K562 (cell line): ENCODE measurements around the gene DDX55. TPM values are rescaled to one million over a fixed set of nuclear protein-coding genes. Genes with fewer than 3 reads are reported as not detected.

Experiments used
- CAMTA2 ChIP-seq: fragments of 250-450 bp; sonication (Bioruptor Pico); conservative IDR thresholded peaks from 2 replicates; pipeline ENCODE4 v1.5.1; 2022
- CBX5 ChIP-seq: IDR thresholded peaks from 2 replicates; pipeline ENCODE4 v1.6.1; 2014; ENCODE audit warnings: low read depth, borderline replicate concordance
- CREBBP ChIP-seq: IDR thresholded peaks from one replicate; pipeline ENCODE4 v1.6.1; 2012; ENCODE audit warnings: low read depth, mild to moderate bottlenecking, control low read depth, inconsistent platforms, low read length
- FOXM1 ChIP-seq, 2 experiments: fragments of 450-650 bp in 1 of 2; sonication (generic) in 1 of 2; formaldehyde crosslinking in 1 of 2; IDR thresholded peaks; 2 replicates each; pipeline versions ENCODE4 v1.6.1 to v1.9.0; 2017 to 2022; ENCODE audit warnings: low read depth in 2 of 2, mild to moderate bottlenecking in 2 of 2, missing genetic modification reagents in 1 of 2, moderate library complexity in 1 of 2
- LEF1 ChIP-seq: fragments of 450-650 bp; IDR thresholded peaks from 2 replicates; pipeline ENCODE4 v1.6.1; 2016; ENCODE audit warnings: mild to moderate bottlenecking
- MTF1 ChIP-seq: fragments of 250-450 bp; sonication (Bioruptor Pico); IDR thresholded peaks from 2 replicates; pipeline ENCODE4 v1.9.0; 2021; ENCODE audit warnings: moderate library complexity, mild to moderate bottlenecking, inconsistent platforms, borderline replicate concordance
- PCBP1 ChIP-seq: fragments of 200-400 bp; formaldehyde crosslinking; IDR thresholded peaks from 2 replicates; pipeline ENCODE4 v1.6.1; 2018; ENCODE audit warnings: mild to moderate bottlenecking, low read depth, low read length; ENCODE audit not compliant: poor library complexity, severe bottlenecking
- POLR3A ChIP-seq: IDR thresholded peaks from 2 replicates; pipeline ENCODE4 v1.6.1; 2011; ENCODE audit warnings: borderline replicate concordance, mild to moderate bottlenecking, moderate library complexity; ENCODE audit not compliant: insufficient read length, insufficient read depth; ENCODE audit errors: extremely low read depth
- PRMT5 ChIP-seq: sonication (generic); formaldehyde crosslinking; IDR thresholded peaks from 2 replicates; pipeline ENCODE4 v1.5.0; 2020; ENCODE audit warnings: missing genetic modification reagents
- RCOR1 ChIP-seq, 2 experiments: IDR thresholded peaks; 2 replicates each; pipeline ENCODE4 v1.6.1; 2012; ENCODE audit warnings: low read depth in 2 of 2, low read length in 2 of 2, borderline replicate concordance in 1 of 2, improper control_type of control experiment in 1 of 2
- SRSF1 ChIP-seq: fragments of 200-400 bp; formaldehyde crosslinking; IDR thresholded peaks from 2 replicates; pipeline ENCODE4 v1.6.1; 2017; ENCODE audit warnings: mild to moderate bottlenecking, low read depth, low read length, moderate library complexity
- ZBTB7A ChIP-seq: IDR thresholded peaks from 2 replicates; pipeline ENCODE4 v1.6.1; 2011; ENCODE audit warnings: low read depth, mild to moderate bottlenecking, low read length, moderate library complexity, borderline replicate concordance; ENCODE audit not compliant: control insufficient read depth
- ZKSCAN8 ChIP-seq: fragments of 200-800 bp; sonication (Bioruptor generic); IDR thresholded peaks from 2 replicates; pipeline ENCODE4 v1.6.1; 2016; ENCODE audit warnings: missing genetic modification characterization, missing compliant biosample characterization
- ZNF175 ChIP-seq: fragments of 200-800 bp; sonication (Bioruptor generic); IDR thresholded peaks from 2 replicates; pipeline ENCODE4 v1.6.1; 2016; ENCODE audit warnings: low read depth, mild to moderate bottlenecking, missing genetic modification characterization, missing compliant biosample characterization
- ZNF324 ChIP-seq: fragments of 250-450 bp; sonication (Bioruptor Pico); IDR thresholded peaks from 2 replicates; pipeline ENCODE4 v1.4.0; 2020; ENCODE audit warnings: mild to moderate bottlenecking
- ZNF445 ChIP-seq: fragments of 250-450 bp; sonication (Bioruptor Pico); IDR thresholded peaks from 2 replicates; pipeline ENCODE4 v1.4.0; 2020; ENCODE audit warnings: low read depth, mild to moderate bottlenecking, moderate library complexity
- polyA plus RNA-seq, 8 experiments: library from polyadenylated mRNA; depleted of rRNA in 4 of 8; stranded (reverse) in 5 of 8; unstranded in 3 of 8; fragments of >200 nt; fragmentation: Nextera tagmentation in 2 of 8; fragmentation: Illumina TruSeq in 1 of 8; extraction: Ambion mirVana in 2 of 8; extraction: Trizol in 1 of 8; gene quantifications; 2 replicates each; pipeline versions ENCODE4 v1.2.1 to v1.2.3, GENCODE V29; 2011 to 2014; ENCODE audit warnings: inconsistent platforms in 1 of 8, missing spikeins in 1 of 8
- total RNA-seq, 7 experiments: library from RNA; depleted of rRNA in 6 of 7; stranded (reverse); fragments of >200 nt in 6 of 7; fragmentation: Illumina TruSeq in 2 of 7; extraction: Trizol in 2 of 7; gene quantifications; 2 replicates each; pipeline versions ENCODE4 v1.2.1 to v1.2.3, GENCODE V29; 2011 to 2021; ENCODE audit warnings: low replicate concordance in 1 of 7
- TF ChIP-seq, protein P1 (sequence below): sonication (generic); formaldehyde crosslinking; IDR thresholded peaks from 2 replicates; pipeline ENCODE4 v1.4.0; 2020; ENCODE audit warnings: mild to moderate bottlenecking, missing genetic modification reagents
- TF ChIP-seq, protein P2 (sequence below): fragments of 250-450 bp; sonication (Bioruptor Pico); IDR thresholded peaks from 2 replicates; pipeline ENCODE4 v1.5.0; 2021
- TF ChIP-seq, protein P3 (sequence below): fragments of 450-650 bp; IDR thresholded peaks from 2 replicates; pipeline ENCODE4 v1.6.1; 2016; ENCODE audit warnings: missing biosample characterization, missing genetic modification characterization
- TF ChIP-seq, protein P4 (sequence below), 2 experiments: IDR thresholded peaks; 2 replicates each; pipeline ENCODE4 v1.6.1; 2012; ENCODE audit warnings: improper control_type of control experiment in 2 of 2, low read depth in 2 of 2, low read length in 2 of 2, borderline replicate concordance in 1 of 2

DDX55 gene
- total and polyA plus RNA-seq, 9 of the 15 experiments (the other 6 are each of a cell fraction or from before 2014, with no cell fraction given) = 10.6 to 71.0 (median 60.9) TPM

DNA sequence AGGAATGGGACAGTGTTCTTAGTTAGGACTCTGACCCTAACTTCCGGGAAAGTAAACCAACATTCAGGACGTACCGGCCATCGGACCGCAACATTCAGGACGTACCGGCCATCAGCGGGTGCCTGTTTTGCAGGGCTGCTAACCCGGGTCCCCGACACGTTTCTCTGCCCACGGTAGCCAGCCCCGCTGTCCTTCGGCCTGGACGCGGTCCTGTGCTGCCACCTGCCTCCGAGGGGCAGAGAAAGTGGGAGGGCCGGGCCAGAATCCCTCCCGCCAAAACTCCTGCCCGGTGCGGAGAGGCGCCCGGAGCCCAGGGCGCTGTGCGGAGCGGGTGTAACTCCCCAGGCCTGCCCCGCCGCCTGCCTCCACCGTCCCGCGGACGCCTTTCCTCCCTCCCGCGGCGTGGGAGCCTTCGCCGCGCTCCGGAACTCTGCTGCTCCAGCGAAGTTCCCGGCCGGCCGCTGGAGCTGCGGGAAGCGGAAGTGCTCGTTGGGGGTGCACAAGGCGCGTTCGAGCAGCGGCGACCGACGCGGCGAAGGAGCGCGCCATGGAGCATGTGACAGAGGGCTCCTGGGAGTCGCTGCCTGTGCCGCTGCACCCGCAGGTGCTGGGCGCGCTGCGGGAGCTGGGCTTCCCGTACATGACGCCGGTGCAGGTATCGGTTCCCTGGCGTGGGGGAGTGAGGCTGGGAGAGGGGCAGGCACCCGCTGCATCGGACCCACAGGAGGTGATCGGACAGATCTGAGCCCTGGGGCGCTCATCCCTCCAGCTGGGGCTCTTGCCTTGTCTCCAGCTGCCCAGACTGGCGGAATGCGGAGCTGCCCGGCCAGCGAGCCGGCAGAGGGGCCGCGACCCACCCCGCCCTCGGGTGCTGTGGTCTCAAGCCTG, at the start of gene DDX55 (continued):
- TF ChIP-seq CREBBP (no peak), PRMT5 (CRISPR knock-in tag) (0 out of 2 replicates have a peak, but pooled peaks have one; percentile 13), ZKSCAN8 (CRISPR knock-in tag) (no peak), CBX5 (no peak), FOXM1 (IDR thresholded peaks at IDR 0.05; ENCODE audit: low read depth) (no peak), FOXM1 (CRISPR knock-in tag; IDR thresholded peaks at IDR 0.05; ENCODE audit: low read depth) (no peak; the same call in 1 of the 2 replicates), LEF1 (0 out of 2 replicates have a peak, but pooled peaks have one; percentile 26), SRSF1 (0 out of 2 replicates have a peak, but pooled peaks have one; percentile 80), ZBTB7A (no peak), PCBP1 (peak; percentile 94), ZNF445 (CRISPR knock-in tag) (no peak), RCOR1 (IDR thresholded peaks at IDR 0.05; ENCODE audit: borderline replicate concordance in 1 of 2, low read depth in 2 of 2, low read length in 2 of 2) (no peak; a peak in 1 of 4 replicates), ZNF175 (CRISPR knock-in tag) (0 out of 2 replicates have a peak, but pooled peaks have one; percentile 19), POLR3A (no peak), MTF1 (CRISPR knock-in tag) (no peak), ZNF324 (CRISPR knock-in tag) (no peak), CAMTA2 (CRISPR knock-in tag) (no peak; the same call in 1 of the 2 replicates)
- TF ChIP-seq, protein P1, sequence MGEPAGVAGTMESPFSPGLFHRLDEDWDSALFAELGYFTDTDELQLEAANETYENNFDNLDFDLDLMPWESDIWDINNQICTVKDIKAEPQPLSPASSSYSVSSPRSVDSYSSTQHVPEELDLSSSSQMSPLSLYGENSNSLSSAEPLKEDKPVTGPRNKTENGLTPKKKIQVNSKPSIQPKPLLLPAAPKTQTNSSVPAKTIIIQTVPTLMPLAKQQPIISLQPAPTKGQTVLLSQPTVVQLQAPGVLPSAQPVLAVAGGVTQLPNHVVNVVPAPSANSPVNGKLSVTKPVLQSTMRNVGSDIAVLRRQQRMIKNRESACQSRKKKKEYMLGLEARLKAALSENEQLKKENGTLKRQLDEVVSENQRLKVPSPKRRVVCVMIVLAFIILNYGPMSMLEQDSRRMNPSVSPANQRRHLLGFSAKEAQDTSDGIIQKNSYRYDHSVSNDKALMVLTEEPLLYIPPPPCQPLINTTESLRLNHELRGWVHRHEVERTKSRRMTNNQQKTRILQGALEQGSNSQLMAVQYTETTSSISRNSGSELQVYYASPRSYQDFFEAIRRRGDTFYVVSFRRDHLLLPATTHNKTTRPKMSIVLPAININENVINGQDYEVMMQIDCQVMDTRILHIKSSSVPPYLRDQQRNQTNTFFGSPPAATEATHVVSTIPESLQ (CRISPR knock-in tag) = peak; percentile 65; the same call in 1 of the 2 replicates
- TF ChIP-seq, protein P2, sequence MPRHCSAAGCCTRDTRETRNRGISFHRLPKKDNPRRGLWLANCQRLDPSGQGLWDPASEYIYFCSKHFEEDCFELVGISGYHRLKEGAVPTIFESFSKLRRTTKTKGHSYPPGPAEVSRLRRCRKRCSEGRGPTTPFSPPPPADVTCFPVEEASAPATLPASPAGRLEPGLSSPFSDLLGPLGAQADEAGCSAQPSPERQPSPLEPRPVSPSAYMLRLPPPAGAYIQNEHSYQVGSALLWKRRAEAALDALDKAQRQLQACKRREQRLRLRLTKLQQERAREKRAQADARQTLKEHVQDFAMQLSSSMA = 0 out of 2 replicates have a peak, but pooled peaks have one; percentile 74
- TF ChIP-seq, protein P3, sequence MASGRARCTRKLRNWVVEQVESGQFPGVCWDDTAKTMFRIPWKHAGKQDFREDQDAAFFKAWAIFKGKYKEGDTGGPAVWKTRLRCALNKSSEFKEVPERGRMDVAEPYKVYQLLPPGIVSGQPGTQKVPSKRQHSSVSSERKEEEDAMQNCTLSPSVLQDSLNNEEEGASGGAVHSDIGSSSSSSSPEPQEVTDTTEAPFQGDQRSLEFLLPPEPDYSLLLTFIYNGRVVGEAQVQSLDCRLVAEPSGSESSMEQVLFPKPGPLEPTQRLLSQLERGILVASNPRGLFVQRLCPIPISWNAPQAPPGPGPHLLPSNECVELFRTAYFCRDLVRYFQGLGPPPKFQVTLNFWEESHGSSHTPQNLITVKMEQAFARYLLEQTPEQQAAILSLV (tag) = peak; percentile 31; the same call in 1 of the 2 replicates
- TF ChIP-seq, protein P4, sequence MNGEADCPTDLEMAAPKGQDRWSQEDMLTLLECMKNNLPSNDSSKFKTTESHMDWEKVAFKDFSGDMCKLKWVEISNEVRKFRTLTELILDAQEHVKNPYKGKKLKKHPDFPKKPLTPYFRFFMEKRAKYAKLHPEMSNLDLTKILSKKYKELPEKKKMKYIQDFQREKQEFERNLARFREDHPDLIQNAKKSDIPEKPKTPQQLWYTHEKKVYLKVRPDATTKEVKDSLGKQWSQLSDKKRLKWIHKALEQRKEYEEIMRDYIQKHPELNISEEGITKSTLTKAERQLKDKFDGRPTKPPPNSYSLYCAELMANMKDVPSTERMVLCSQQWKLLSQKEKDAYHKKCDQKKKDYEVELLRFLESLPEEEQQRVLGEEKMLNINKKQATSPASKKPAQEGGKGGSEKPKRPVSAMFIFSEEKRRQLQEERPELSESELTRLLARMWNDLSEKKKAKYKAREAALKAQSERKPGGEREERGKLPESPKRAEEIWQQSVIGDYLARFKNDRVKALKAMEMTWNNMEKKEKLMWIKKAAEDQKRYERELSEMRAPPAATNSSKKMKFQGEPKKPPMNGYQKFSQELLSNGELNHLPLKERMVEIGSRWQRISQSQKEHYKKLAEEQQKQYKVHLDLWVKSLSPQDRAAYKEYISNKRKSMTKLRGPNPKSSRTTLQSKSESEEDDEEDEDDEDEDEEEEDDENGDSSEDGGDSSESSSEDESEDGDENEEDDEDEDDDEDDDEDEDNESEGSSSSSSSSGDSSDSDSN (IDR thresholded peaks at IDR 0.05; ENCODE audit: borderline replicate concordance in 1 of 2, low read depth in 2 of 2, low read length in 2 of 2) = peak in 1 of 2 experiments; percentile 81; a peak in 2 of 4 replicates
